RPMI8226 (cell line): ENCODE results near the gene NRP1.
"Not testable (repeated sequence)": the region's sequence is repeated elsewhere in the genome, so short reads cannot be mapped to it uniquely, and the experiment has no call there.

Experiments
- DNase-seq: peaks from one replicate; pipeline ENCODE4 v3.0.0-alpha.2; 2015

NRP1 gene

GRCh38 chr10:33315891-33316290, 18.6 kb downstream of the NRP1 start:
- DNase-seq: no peak

- DNase-seq: peak; percentile 19
These were observed 19.5 kb downstream of the NRP1 start for GRCh38 chr10:33314811-33315561.

DNA sequence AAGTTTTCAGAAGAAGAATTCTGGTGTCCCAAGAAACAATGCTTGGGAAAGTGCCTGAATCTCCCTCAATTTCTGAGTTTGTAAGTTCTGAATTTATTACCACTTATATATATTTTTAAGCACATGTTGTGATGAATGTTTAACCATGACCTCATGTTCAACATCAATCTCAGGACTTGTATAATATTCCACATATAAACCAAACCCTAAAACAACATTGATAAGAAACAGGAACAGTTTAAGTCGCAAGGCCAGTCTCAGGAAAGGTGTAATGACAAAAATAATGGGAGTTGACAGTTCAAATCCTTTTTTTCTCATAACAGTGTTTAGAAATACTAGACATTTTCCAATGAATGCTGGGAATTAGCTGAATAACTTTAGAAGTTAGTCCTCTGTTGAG, 22.8 kb downstream of the NRP1 start:
- DNase-seq: no peak

GRCh38 chr10:33310853-33311252, 23.6 kb downstream of the NRP1 start:
- DNase-seq: no peak

- DNase-seq: peak; percentile 30
These were observed 25.1 kb downstream of the NRP1 start for GRCh38 chr10:33309406-33309805.

- no peak for DNase-seq
These were observed 26.6 kb downstream of the NRP1 start for GRCh38 chr10:33307835-33308234.

GRCh38 chr10:33306701-33307519, 27.6 kb downstream of the NRP1 start:
- no peak for DNase-seq

GRCh38 chr10:33306126-33306525, 28.3 kb downstream of the NRP1 start:
- DNase-seq: no peak

GRCh38 chr10:33304423-33305225, 29.8 kb downstream of the NRP1 start:
- no peak for DNase-seq

- DNase-seq: no peak
These were observed 30.5 kb downstream of the NRP1 start for GRCh38 chr10:33303988-33304387.

DNA sequence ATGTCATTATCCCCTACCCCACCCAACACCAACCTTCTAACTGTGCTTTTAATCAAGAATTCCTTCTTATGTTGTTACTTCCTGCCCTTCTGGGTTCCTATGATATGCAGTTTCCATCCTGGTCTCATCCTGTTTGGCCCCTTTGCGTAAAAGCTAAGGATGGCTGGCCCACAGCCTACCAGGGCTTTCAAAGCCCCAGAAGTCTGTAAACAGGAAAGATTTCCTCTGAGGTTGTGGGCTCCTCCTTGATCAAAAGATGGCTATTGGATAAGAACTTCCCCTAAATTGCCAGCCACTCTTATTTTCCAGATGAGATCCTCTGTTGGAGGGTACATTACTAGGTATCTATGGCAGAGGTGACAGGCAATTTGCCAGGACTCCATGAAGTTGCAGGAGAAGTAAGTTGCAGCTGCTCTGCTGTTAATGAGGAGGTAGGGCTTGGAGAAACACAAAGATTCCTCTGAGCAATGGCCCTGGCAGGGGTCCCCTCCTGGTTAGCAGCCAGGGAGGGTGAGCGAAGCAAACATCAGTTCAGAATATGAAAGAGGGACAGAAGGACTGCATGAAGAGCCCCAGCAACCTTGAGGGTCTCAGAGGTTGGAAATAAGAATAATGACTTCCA, 32.1 kb downstream of the NRP1 start:
- no peak for DNase-seq

DNA sequence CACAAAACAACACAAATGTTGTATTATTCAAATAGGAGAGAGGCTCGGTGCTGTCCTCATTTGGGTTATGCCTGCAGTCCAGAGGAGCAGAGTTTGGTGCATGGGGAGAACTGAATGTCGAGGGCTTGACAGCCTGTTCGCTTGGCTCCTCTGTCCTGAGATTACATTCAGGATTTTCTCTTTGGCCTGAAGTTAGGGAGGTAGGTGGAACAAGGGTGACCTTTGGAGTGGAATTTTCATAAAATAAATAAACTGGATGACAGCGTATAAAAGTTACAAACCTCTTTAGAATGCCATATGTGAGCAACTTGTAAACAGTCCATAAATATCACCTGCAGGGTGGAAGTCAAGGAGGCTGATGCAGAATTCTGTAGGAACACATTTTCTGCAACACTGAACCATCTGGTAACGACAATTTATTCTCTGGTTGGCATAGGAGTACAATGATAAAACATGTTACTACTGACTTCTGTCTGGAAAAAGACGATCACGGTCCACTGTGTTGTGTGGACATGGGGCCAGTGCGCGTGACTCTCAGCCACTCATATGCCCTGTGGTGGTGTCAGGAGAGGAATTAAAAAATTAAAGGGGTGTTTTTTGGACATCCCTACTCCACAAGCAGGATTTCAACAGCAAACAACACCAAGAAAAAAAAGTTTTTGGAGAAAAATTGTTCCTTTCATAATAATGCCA, 33.2 kb downstream of the NRP1 start:
- no peak for DNase-seq

DNA sequence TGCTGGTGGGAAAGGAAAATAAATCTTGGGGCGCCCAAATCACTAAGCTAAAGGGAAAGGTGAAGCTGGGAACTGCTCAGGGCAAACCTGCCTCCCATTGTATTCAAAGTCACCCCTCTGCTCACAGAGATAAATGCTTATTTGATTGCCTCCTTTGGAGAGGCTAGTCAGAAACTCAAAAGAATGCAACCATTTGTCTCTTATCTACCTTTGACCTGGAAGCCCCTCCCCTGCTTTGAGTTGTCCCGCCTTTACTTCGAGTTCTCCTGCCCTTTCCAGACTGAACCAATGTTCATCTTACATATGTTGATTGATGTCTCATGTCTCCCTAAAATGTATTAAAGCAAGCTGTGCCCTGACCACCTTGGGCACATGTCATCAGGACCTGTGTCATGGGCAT, 33.9 kb downstream of the NRP1 start:
- not testable (repeated sequence) for DNase-seq

- DNase-seq: no peak
These were observed 35.6 kb downstream of the NRP1 start for GRCh38 chr10:33298893-33299292.

- no peak for DNase-seq
These were observed 36.4 kb downstream of the NRP1 start for GRCh38 chr10:33298110-33298509.

DNA sequence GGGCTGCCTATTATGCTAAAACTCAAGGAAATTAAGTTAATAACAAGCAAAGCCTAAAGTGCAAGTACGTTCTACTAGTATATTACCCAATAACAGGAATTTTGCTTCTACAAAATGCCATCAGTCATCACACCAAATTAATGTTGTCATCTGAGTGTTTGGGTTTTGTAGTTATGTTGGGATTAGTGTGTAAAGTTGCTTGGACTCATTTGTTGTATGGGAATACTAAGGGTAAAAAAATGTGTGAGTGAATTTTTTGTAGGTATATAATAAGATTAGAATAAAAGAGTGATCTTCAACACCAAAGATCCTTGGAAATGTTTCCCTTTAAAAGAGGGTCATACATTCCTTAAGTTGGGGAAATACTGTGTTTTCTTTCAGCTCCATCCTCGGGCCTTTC, 38.6 kb downstream of the NRP1 start:
- no peak for DNase-seq

DNA sequence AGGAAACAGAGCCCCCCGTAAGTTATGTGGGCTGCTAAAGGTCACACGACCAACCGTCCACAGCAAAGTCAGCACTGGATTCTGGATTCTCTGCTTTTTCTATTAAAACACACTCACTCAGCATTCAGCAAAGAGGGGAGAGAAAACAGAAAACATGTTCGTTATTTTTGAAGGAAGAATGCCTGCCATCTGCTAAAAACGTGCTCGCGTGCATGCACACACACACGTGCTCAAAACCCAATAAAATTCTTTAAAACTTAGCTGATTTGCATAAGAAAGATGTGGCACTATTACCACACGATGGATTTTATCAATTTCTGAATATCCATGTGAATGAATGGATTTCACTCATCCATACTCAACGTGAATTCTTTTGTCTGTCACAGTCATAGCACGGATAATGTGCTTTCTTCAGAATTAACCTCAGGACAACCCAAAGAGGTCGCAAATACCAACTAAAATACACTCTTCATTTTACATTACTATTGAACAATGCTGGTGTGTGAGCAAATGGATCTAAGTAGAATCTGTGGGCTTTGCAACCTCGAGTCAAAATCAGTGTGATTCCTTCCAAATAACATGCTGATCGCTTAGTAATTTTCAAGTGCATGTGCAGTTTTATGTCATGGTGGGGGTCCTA, 40.8 kb downstream of the NRP1 start:
- no peak for DNase-seq

- DNase-seq: no peak
These were observed 41.4 kb downstream of the NRP1 start for GRCh38 chr10:33293076-33293475.

GRCh38 chr10:33291053-33291592, 43.3 kb downstream of the NRP1 start:
- DNase-seq: no peak

GRCh38 chr10:33290321-33291052, 44.0 kb downstream of the NRP1 start:
- no peak for DNase-seq

GRCh38 chr10:33289776-33290175, 44.7 kb downstream of the NRP1 start:
- no peak for DNase-seq
